Caki2 (cell line): Measurements from ENCODE around the gene HS6ST2. TPM values are rescaled to one million over a fixed set of nuclear protein-coding genes. Genes with fewer than 3 reads are reported as not detected.
"Not testable (repeated sequence)": the region's sequence is repeated elsewhere in the genome, so short reads cannot be mapped to it uniquely, and the experiment has no call there.

Experiments
- DNase-seq: peaks from one replicate; pipeline ENCODE4 v3.0.0-alpha.2; 2015; ENCODE audit warnings: low read depth
- in situ Hi-C: cut with HindIII; loops from 2 replicates; pipeline ENCODE4 v1.10.0; 2016; ENCODE audit warnings: low sequenced_read_pairs, low pct_unique_long_range_greater_than_20kb, mixed read lengths
- total RNA-seq: library from RNA; depleted of rRNA; stranded (reverse); fragments of >200 nt; shearing (Covaris generic); gene quantifications from 2 replicates; pipeline ENCODE4 v1.2.3, GENCODE V29; 2014; ENCODE audit warnings: low replicate concordance; rRNA removed

The HS6ST2 gene
- 1.1 and 3.5 TPM in 2 replicates for total RNA-seq

GRCh38 chrX:132958091-132958703 is at the start of gene HS6ST2:
HS6ST2 (minus strand) TSS chrX:132958629.
- in situ Hi-C loops = no loop called here
- DNase-seq = no peak

- no peak for DNase-seq
- in situ Hi-C loops = no loop called here
Observed at GRCh38 chrX:133007458-133007857, 49.0 kb upstream of the HS6ST2 start.

DNA sequence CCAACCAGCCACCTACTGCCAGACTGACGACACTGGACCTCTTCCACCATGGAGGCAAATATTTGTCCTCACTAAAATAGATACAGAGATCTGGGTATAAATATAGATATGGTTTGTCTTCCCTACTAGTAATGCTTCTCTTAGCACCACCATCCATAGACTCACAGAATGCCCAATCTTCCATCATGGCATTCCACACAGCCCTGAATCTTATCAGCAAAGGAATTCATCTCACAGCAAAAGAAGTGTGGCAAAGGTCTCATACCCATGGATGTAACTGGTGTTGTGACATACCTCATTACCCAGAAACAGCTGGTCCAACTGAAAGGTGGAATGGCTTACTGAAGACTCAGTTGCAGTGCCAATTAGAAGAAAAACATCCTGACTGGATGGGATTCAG is 47.2 kb upstream of the HS6ST2 start:
- DNase-seq = no peak
- in situ Hi-C loops = no loop called here

- in situ Hi-C loops = no loop called here
- peak; percentile 2 for DNase-seq
Observed at GRCh38 chrX:133005042-133005441, 46.6 kb upstream of the HS6ST2 start.

- in situ Hi-C loops = no loop called here
- no peak for DNase-seq
Observed at GRCh38 chrX:132999209-132999608, 40.8 kb upstream of the HS6ST2 start.

GRCh38 chrX:132990835-132991234 is 32.4 kb upstream of the HS6ST2 start:
- no peak for DNase-seq
- in situ Hi-C loops = no loop called here

DNA sequence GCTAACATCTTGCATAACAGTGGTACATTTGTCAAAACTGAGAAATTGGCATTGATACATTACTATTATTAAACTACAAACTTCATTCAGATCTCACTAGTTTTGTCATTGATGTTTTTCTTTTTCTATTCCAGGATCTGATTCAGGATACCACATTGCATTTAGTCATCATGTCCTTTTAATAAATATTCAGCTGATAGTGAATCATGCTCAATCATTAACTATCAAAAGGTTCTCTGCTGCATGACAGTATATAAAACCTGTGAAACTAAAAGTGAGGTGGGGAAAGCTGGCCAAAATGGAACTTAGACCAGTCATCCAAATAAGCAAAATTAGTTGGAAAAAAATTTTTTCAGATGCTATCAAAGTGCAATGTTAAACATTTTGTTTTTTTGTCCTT is 28.1 kb upstream of the HS6ST2 start:
- in situ Hi-C loops = no loop called here
- DNase-seq = peak; percentile 2

- in situ Hi-C loops = no loop called here
- no peak for DNase-seq
Observed at GRCh38 chrX:132984058-132984650, 25.7 kb upstream of the HS6ST2 start.

- in situ Hi-C loops = no loop called here
- DNase-seq = no peak
Observed at GRCh38 chrX:132983496-132983895, 25.1 kb upstream of the HS6ST2 start.

DNA sequence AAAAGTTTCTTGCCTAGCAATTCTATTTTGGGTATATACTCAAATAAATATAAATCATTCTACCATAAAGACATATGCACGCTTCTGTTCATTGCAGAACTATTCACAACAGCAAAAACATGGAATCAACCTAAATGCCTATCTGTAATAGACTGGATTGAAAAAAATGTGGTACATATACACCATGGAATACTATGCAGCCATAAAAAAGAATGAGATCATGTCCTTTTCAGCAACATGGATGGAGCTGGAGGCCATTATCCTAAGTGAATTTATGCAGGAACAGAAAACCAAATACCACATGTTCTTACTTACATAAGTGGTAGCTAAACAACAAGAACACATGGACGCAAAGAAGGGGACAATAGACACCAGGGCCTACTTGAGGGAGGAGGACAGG is 21.6 kb upstream of the HS6ST2 start:
- DNase-seq, in situ Hi-C loops: not testable (repeated sequence)

- no peak for DNase-seq
- in situ Hi-C loops = no loop called here
Observed at GRCh38 chrX:132968296-132968949, 10.0 kb upstream of the HS6ST2 start.

- no peak for DNase-seq
Observed at GRCh38 chrX:132967049-132967448, 8.6 kb upstream of the HS6ST2 start.

GRCh38 chrX:132965461-132965860 is 7.0 kb upstream of the HS6ST2 start:
- in situ Hi-C loops = no loop called here
- DNase-seq = no peak

More at GRCh38 chrX:132967049-132967448, 8.6 kb upstream of the HS6ST2 start:
- in situ Hi-C loops = no loop called here

- in situ Hi-C loops = no loop called here
- DNase-seq = no peak
Observed at GRCh38 chrX:132961511-132961910, 3.1 kb upstream of the HS6ST2 start.

- in situ Hi-C loops = no loop called here
- no peak for DNase-seq
Observed at GRCh38 chrX:132957211-132958090, 978 bp downstream of the HS6ST2 start.

- in situ Hi-C loops = no loop called here
- no peak for DNase-seq
Observed at GRCh38 chrX:132956421-132957210, 1.8 kb downstream of the HS6ST2 start.

DNA sequence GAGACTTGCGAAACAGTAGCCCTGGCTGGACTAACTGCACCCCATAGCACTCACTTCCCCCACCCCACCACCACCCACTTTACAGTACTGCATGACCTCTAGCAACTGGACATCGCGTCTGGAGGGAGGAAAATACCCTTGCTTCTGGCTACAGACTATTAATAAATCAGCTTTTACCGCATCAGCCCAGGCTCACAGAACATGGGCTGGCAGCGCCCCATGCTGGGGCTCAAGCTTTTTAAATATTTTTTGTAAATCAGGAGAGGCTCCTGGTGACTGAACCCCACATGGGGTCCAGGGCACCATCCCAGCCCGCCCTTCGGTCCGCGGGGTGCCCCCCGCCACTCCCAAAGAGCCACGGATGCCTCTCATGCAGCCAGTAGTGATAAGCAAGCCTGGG is 2.7 kb downstream of the HS6ST2 start:
- no peak for DNase-seq
- in situ Hi-C loops = no loop called here

- DNase-seq = no peak
- in situ Hi-C loops = no loop called here
Observed at GRCh38 chrX:132954323-132954722, 4.1 kb downstream of the HS6ST2 start.
